Panc1 (cell line): ENCODE data around the gene CTNND2. TPM values are rescaled to one million over a fixed set of nuclear protein-coding genes. Genes with fewer than 3 reads are reported as not detected.

Experiments
- ATAC-seq: fragments of 200-7000 bp; cut with Tn5 transposase; 2 replicates; pipeline ENCODE4 v1.9.1; 2020; ENCODE audit warnings: mild to moderate bottlenecking, moderate library complexity
- BruUV-seq: library from RNA; stranded (reverse); fragments of 400-500 nt; replicated peaks from 2 replicates; lab custom pipeline; 2021; lab: Mats Ljungman, UMichigan
- CTCF ChIA-PET: fragments of 300-600 bp; sonication (Branson Sonifier 250); formaldehyde crosslinking; loops from one replicate; lab custom pipeline; 2022; ENCODE audit warnings: antibody characterized with exemption; lab: Charles Lee
- POLR2A ChIA-PET: fragments of 300-600 bp; sonication (Branson Sonifier 250); formaldehyde crosslinking; loops from one replicate; lab custom pipeline; 2022; ENCODE audit warnings: antibody characterized with exemption; lab: Charles Lee
- DNase-seq: peaks from one replicate; pipeline ENCODE4 v3.0.0-alpha.2; 2010; ENCODE audit warnings: low read depth, low spot score
- H3K27ac ChIP-seq: 2 replicates; pipeline ENCODE4 v1.5.1; 2011; ENCODE audit warnings: mild to moderate bottlenecking, low read length, inconsistent platforms
- H3K27me3 ChIP-seq: fragments of 200-500 bp; sonication (Bioruptor generic); 2 replicates; pipeline ENCODE4 v1.6.0; 2014; ENCODE audit warnings: low read length, inconsistent platforms; ENCODE audit not compliant: control insufficient read depth, insufficient read depth
- H3K36me3 ChIP-seq: fragments of 200-500 bp; sonication (Bioruptor generic); 2 replicates; pipeline ENCODE4 v1.5.1; 2014; ENCODE audit warnings: inconsistent platforms, mild to moderate bottlenecking, low read length, moderate library complexity; ENCODE audit not compliant: control insufficient read depth, insufficient read depth
- H3K4me1 ChIP-seq: 2 replicates; pipeline ENCODE4 v1.5.1; 2011; ENCODE audit warnings: inconsistent platforms, mild to moderate bottlenecking, low read length, moderate library complexity; ENCODE audit not compliant: control insufficient read depth, insufficient read depth
- H3K4me3 ChIP-seq, 2 experiments: 2 replicates each; pipeline ENCODE4 v1.5.1; 2011 to 2012; ENCODE audit warnings: low read depth in 2 of 2, low read length in 2 of 2, mild to moderate bottlenecking in 2 of 2, inconsistent platforms in 1 of 2, moderate library complexity in 1 of 2
- H3K9me3 ChIP-seq: fragments of 200-500 bp; sonication (Bioruptor generic); 2 replicates; pipeline ENCODE4 v1.5.1; 2014; ENCODE audit warnings: low read depth, mild to moderate bottlenecking, inconsistent platforms, low read length, moderate library complexity; ENCODE audit not compliant: control insufficient read depth, insufficient read depth
- CTCF ChIP-seq: fragments of 450-650 bp; IDR thresholded peaks from 2 replicates; pipeline ENCODE4 v1.5.1; 2017; ENCODE audit warnings: mild to moderate bottlenecking
- POLR2AphosphoS5 ChIP-seq: IDR thresholded peaks from 2 replicates; pipeline ENCODE4 v1.6.1; 2012; ENCODE audit warnings: mild to moderate bottlenecking, low read depth, low read length, moderate library complexity
- REST ChIP-seq, 2 experiments: IDR thresholded peaks; 2 replicates each; pipeline ENCODE4 v1.6.1; 2011 to 2012; ENCODE audit warnings: low read depth in 2 of 2, control low read depth in 1 of 2, low read length in 1 of 2, mild to moderate bottlenecking in 1 of 2, moderate library complexity in 1 of 2; ENCODE audit not compliant: insufficient read depth in 1 of 2
- SIN3A ChIP-seq: IDR thresholded peaks from 2 replicates; pipeline ENCODE4 v1.6.1; 2012; ENCODE audit warnings: low read depth, mild to moderate bottlenecking, low read length, moderate library complexity, borderline replicate concordance; ENCODE audit not compliant: insufficient read depth
- TCF7L2 ChIP-seq: IDR thresholded peaks from 2 replicates; pipeline ENCODE4 v1.6.1; 2011; ENCODE audit warnings: mild to moderate bottlenecking, low read depth, low read length, inconsistent platforms
- in situ Hi-C: cut with HindIII; loops from 2 replicates; pipeline ENCODE4 v1.10.0; 2016; ENCODE audit warnings: low sequenced_read_pairs, low pct_unique_long_range_greater_than_20kb
- intact Hi-C: fragments of 100-400 bp; cut with micrococcal nuclease; formaldehyde crosslinking; loops from one replicate; pipeline ENCODE4 v1.10.0; 2022; ENCODE audit not compliant: unreplicated experiment
- total RNA-seq: library from RNA; stranded (reverse); gene quantifications from one replicate; pipeline ENCODE4 v1.2.1, GENCODE V29; 2021; ENCODE audit not compliant: unreplicated experiment

Gene CTNND2
- total RNA-seq, 1 experiment from 2014 or later: 1.0 TPM

GRCh38 chr5:11724940-11725339 lies 179.3 kb downstream of the CTNND2 start:
- Histone ChIP-seq H3K9me3 (no peaks in the 10 kb centered on the region), H3K27ac (no peak overlapping the region), H3K36me3 (no peaks in the 10 kb centered on the region; the same call in 1 of the 2 replicates), H3K4me3 (no peak overlapping the region), H3K4me1 (no peaks in the 10 kb centered on the region), H3K27me3 (no peaks in the 10 kb centered on the region)
- TF ChIP-seq CTCF (no peak), TCF7L2 (no peak), POLR2AphosphoS5 (no peak), REST (IDR thresholded peaks at IDR 0.05; ENCODE audit: insufficient read depth in 1 of 2, low read depth in 2 of 2, low read length in 1 of 2) (no peak), SIN3A (no peak)
- no peak for ATAC-seq
- BruUV-seq: no TSS peak
- intact Hi-C loops: no loop called here
- ChIA-PET CTCF (no interaction called here), POLR2A (no interaction called here)
- in situ Hi-C loops: no loop called here
- no peak for DNase-seq

- Histone ChIP-seq H3K4me1 (no peaks in the 10 kb centered on the region), H3K27me3 (no peaks in the 10 kb centered on the region), H3K9me3 (no peaks in the 10 kb centered on the region), H3K27ac (no peak overlapping the region), H3K36me3 (no peaks in the 10 kb centered on the region), H3K4me3 (no peak overlapping the region)
- ChIA-PET CTCF (interaction anchor here (0.6 to 0.7 kb wide), 2 partner anchors 144 to 1004 kb away, joined by 3 to 6 read pairs; no protein-coding TSS in a partner anchor), POLR2A (no interaction called here)
- no TSS peak for BruUV-seq
- DNase-seq (peak; percentile 8), ATAC-seq (no peak)
- in situ Hi-C loops: no loop called here
- intact Hi-C loops: no loop called here
- TF ChIP-seq TCF7L2 (no peak), CTCF (peak; percentile 48), POLR2AphosphoS5 (no peak), SIN3A (no peak), REST (IDR thresholded peaks at IDR 0.05; ENCODE audit: insufficient read depth in 1 of 2, low read depth in 2 of 2, low read length in 1 of 2) (no peak)
Measured at GRCh38 chr5:11719888-11720481, 184.3 kb downstream of the CTNND2 start.
